NCI-H526 (cell line): ENCODE measurements around the gene SLC4A2.
"Not testable (repeated sequence)": the region's sequence is repeated elsewhere in the genome, so short reads cannot be mapped to it uniquely, and the experiment has no call there.

Experiments used
- DNase-seq, 2 experiments: peaks; one replicate each; lab custom pipeline; 2025; lab: John Stamatoyannopoulos, UW

The SLC4A2 gene

DNA sequence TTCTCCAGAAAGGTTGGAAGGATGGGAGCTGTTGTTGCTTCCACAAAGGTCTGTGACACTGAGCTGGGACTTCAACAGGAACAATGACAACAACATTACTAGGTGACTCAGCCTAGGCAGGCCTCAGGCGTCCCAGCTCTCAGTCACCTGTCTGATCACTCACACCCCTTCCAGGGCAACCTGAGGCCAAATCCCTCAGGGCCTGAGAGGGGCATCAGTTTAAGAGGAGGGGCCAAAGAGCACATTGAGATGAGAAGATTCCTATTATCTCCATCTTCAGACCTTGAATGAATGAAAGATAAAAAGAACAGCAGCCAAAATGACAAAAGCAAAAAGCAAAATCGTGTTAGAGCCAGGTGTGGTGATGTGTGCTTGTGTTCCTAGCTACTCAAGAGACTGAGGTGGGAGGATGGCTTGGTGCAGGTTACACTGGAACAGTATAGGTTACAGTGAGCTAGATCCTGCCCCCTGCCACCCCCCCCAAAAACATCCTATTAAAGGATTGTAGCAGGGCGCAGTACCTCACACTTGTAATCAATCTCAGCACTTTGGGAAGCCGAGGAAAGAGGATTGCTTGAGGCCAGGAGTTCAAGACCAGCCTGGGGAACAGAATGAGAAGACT lies 34.8 kb upstream of the SLC4A2 start, which contains the start of gene ATG9B:
ATG9B (minus strand) TSS at position 60 of the 622 bp plus-strand sequence. CDS start 71 bp downstream, outside the sequence.
- DNase-seq, result no peak

DNA sequence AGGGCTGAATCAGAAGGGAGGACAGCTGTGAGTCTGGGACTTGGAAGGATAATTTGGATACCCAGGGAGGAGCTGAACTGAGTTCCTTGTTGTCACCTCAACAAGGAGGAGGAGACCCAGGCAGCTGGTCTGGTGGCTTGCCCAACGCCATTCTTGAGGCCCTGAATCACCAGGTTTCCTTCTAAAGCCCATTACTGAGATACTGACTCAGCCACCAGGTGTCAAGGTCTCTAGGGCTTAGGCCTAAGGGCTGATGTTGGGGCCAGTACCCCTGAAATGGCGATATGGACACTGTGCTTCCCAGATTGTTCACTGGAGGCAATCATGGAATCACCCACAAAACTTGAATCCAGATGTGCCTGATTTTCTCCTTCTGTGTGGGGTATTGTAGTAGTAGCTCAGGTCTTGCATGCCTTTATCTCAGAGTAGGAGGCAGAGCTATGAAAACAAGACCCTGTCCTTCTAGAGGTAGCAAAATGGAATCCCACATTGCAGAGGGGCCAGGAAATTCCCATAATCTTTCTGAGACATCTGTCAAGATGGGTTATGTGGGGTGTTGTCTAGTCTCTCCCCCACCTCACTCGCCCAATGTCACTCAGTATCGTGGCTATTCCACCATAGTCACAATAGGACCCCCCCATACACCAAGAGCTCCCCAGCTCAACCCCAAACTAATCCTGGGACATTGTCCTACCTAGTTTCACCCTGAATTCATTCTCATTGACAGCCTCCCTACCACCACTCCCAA lies 33.3 kb upstream of the SLC4A2 start:
- no peak for DNase-seq

DNA sequence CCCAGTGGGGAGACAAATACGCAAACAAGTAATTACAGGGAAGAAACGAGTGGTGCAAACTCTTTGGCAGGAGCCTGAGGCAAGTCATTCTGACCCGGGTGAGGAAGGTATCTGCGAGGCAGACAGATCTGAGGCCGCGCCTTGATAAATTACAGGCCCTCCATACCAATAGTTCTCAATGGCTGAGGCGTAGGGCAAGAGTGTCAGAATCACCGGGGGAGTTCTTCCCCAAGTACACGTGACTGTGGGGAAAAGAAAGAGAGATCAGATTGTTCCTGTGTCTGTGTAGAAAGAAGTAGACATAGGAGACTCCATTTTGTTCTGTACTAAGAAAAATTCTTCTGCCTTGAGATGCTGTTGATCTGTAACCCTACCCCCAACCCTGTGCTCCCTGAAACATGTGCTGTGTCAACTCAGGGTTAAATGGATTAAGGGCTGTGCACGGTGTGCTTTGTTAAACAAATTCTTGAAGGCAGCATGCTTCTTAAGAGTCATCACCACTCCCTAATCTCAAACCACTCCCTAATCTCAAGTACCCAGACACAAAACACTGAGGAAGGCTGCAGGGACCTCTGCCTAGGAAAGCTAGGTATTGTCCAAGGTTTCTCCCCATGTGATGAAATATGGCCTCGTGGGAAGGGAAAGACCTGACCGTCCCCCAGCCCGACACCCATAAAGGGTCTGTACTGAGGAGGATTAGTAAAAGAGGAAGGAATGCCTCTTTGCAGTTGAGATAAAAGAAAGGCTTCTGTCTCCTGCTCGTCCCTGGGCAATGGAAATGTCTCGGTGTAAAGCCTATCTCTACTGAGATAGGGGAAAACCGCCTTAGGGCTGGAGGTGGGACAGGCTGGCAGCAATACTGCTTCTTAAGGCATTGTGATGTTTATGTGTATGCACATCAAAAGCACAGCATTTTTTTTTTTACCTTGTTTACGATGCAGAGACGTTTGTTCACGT lies 32.3 kb upstream of the SLC4A2 start:
- not testable (repeated sequence) for DNase-seq

DNA sequence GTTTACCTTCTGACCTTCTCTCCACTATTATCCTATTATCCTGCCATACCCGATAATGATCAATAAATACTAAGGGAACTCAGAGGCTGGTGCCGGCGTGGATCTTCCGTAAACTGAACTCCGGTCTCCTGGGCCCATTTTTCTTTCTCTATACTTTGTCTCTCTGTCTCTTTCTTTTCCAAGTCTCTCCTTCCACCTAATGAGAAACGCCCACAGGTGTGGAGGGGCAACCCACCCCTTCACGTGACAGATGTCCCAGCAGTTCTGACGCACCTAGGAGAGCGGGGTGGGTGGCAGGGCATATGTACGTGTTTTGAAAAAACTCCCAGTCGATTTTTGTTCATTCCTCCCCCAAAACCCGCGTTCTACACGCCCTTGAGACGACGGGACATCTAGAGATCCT lies 31.7 kb upstream of the SLC4A2 start:
- DNase-seq, result not testable (repeated sequence)

DNA sequence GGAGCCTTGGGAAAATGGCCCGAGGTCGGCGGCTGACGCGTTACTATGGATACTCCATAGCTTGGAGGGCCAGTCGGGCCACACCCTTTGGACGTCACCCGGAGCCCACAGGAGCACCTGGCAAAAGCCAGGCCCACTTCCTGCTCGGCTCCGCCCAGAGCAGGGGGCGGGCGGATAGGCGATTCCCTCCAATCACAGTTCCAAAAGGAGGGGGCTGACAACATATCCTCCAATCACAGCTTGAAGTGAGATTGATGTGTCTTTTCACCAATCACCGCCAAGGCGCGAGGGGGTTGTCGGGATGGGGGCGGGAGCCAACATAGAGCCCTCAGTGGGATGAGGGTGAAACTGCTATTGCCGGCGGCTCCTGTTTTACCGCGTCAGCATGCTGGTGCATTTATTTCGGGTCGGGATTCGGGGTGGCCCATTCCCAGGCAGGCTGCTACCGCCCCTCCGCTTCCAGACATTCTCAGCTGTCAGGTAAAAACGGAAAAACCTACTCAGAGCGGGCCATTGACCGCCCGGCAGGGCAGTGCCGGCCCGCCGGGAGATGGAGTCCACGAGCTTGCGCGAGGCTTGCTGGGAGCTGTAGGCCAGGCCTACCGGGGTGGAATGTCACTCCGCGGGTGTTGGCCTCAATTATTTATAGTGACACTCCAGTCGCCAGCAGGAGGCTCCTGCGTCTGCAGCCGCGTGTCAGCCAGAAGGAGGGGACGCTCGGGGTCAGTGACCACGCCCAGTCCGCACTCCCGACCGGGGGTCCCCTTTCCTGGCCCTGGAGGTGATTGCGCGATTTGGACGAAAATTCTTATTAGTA lies 31.1 kb upstream of the SLC4A2 start, which contains the start of gene ABCB8:
ABCB8 (plus strand) TSS at position 320 of the 817 bp plus-strand sequence; CDS start at position 386, 66 bp downstream.
- DNase-seq, result peak; percentile 99 to 100

DNA sequence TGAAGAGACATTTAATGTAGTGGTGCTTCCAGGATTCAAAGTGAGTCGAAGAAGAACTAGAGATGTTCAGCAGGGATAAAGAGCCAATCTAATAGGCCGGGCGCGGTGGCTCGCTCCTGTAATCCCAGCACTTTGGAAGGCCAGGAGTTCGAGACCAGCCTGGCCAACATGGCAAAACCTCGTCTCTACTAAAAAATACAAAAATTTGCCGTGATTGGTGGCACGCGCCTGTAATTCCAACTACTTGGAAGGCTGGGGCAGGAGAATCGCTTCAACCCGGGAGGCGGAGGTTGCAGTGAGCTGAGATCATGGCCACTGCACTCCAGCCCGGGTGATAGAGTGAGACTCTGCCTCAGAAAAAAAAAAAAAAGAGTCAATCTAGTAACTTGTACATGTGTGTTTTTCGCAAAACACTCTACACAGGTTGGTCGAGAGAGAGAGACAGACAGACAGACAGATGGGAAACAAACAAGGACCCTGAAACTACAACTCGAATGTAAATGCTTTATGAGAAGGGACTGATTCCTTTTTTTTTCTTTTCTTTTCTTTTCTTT lies 30.4 kb upstream of the SLC4A2 start:
- no peak for DNase-seq

DNA sequence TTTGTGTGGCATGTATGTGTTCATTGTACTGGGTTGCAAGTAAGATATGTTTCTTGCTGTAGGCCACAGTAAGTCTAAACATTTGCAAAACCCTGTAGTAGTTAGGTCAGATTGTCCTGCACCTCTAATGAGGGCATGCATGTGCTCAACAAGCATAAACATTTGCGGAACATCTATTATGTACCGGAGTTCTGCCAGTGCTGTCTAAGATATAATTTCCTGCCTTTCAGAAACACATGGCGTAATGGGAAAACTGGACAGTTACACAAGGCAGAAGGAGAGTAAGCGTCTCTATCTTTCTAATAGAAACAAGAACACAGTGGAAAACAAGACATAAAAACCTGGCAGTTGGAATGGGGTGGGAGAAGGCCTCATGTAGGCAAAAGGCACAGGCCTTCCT lies 28.4 kb upstream of the SLC4A2 start:
- DNase-seq, result no peak

DNA sequence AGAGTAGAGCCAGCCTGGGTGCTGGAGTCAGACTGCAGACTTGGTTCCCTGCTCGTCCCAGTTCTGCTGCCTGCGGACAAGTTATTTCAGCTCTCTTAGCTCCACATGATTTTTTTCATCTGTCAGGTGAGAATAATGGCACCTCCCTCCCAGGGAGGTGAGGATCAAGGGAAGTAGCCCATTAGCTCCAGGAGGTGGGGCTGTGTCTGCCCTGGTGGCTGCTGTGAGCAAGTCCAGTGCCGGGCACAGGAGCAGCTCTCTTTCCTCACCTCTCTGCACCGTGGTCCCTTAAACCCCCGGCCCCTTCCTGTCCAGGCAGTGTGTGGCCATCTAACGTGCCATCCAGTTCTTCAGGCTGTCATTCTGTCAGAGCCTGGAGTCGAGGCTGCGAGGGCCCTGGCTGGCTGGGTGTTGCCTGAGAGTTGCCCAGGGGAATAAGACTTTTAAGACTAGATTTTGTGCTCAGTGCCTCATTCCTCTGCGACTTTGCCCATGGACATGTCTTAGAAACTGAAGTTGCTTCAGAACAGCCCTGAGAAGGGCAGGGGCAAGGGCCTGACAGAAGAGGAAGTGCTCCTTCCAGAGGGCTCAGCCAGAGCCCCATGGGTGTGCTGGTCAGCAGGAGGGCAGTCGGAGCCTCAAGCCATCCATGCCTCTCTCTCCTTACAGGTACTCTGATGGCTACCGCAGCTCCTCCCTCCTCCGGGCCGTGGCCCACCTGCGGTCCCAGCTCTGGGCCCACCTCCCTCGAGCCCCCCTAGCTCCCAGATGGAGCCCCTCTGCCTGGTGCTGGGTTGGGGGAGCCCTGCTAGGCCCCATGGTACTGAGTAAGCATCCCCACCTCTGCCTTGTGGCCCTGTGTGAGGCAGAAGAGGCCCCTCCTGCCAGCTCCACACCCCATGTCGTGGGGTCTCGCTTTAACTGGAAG lies 26.2 kb upstream of the SLC4A2 start:
- no peak for DNase-seq

DNA sequence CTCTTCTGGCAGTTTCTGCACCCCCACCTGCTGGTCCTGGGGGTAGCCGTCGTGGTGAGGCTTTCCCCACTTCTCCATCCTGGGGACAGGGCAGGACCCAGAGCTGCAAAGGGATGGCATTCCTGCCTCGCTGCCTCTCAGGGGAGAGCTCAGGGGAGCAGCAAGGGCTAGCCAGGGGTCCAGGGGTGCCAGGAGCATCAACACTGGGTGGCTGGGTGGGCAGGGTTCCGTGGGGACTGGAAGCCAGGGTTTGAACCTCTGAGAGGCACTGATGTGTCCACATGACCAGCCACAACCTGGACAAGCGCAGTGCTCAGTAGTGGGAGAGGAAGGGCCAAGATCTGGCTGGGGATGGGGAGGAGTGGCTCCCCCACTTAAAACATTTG lies 25.5 kb upstream of the SLC4A2 start:
- DNase-seq, result no peak

DNA sequence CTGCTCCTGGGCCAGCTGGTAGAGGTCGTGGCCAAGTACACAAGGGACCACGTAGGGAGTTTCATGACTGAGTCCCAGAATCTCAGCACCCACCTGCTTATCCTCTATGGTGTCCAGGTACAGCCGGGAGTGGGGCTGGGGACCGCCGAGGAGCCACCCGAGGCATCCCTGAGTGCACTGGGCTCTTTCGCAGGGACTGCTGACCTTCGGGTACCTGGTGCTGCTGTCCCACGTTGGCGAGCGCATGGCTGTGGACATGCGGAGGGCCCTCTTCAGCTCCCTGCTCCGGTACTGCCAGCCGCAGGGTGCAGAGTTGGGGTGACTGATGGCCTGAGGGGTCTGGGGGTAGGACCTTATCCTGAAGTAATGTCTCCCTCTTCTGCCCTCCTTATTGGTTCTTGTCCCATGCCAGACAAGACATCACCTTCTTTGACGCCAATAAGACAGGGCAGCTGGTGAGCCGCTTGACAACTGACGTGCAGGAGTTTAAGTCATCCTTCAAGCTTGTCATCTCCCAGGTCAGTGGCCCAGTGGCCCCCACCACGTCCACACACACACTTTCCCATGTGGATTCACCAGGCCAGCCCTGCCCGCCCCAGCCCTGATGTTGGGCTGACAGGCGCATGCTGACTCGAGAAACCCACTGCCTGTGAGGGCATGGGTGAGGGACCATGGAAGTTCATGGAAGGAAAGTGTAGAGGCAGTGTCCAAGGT lies 24.9 kb upstream of the SLC4A2 start:
- no peak for DNase-seq

DNA sequence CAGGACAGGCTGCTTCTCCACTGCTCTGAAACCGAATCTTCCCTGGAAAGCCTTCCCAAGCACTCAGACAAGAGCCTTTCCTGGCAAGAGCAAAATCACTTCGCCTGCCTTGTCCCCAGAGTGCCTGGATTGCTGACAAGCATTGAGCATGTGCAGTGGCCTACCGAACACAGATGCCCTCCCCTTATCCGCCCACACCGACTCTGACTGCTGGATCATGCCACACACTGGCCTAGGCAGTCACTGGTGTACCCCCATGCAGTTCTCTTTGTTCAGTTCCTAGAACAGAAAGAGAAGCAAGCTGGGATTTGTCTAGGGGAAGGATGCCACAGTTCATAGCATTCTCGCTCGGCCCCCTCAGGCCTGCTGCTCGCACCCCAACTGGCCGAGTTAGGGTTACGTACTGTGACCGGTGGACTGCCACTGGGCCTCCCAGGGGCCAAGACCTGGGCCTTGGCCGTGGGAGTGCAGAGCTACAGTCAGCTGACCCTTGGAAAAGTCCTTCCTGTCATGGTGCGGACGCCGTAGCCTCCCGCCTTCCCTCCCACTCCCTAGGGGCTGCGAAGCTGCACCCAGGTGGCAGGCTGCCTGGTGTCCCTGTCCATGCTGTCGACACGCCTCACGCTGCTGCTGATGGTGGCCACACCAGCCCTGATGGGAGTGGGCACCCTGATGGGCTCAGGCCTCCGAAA lies 24.2 kb upstream of the SLC4A2 start:
- DNase-seq, result no peak

DNA sequence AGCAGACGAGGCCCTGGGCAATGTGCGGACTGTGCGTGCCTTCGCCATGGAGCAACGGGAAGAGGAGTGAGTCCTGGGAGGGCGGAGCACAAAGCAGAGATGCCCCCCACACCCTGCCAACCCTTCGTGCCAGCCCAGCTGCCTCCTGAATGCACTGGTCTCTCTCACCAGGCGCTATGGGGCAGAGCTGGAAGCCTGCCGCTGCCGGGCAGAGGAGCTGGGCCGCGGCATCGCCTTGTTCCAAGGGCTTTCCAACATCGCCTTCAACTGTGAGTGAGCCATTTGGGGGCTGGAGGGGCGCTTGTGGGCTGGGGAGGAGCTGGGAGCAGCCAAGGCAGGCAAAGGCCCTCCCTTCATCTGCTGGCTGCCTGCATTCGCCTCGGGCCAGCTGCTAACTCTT lies 23.5 kb upstream of the SLC4A2 start:
- DNase-seq, result no peak

DNA sequence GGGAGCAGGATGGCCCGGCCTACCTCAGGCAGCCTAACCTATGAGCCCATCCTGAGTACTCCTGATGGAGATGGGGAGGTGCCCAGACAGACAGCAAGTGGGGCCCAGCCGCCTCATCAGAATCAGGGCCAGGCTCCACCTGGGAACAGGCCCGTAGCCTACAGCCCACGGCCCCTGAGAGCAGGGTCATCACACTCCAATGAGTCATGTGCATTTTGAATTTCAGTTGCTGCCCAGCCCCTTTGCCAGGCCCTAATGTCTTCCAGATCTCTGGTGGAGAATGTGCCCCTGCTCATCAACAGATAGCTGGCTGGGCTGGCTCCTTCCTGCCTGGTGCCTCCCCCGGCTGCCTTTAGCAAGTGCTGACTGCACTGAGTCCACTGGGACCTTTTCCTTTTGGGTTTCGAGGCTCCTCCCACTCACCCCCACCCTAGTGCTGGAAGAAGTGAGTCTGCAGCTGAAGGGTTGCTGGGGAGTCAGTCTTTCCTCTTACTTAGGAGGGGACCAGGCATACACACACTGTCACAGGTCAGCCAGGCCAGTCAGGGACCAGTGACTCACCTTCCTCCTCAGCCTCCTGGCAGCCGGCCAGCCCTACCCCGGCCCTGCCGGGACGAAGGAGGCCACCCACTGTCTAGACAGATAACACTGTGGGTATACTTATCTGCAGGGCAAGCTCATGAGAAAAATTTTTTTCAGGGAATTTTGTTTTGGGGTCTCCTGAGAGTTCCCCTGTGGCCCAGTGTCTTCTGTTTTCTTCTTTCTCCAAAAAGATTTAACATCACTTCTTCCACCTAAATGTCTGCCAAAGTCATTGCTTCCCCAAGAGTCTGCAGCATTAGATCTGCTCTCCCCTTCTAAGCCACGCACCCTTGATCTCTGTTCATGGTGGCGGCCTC lies 20.2 kb upstream of the SLC4A2 start:
- no peak for DNase-seq

DNA sequence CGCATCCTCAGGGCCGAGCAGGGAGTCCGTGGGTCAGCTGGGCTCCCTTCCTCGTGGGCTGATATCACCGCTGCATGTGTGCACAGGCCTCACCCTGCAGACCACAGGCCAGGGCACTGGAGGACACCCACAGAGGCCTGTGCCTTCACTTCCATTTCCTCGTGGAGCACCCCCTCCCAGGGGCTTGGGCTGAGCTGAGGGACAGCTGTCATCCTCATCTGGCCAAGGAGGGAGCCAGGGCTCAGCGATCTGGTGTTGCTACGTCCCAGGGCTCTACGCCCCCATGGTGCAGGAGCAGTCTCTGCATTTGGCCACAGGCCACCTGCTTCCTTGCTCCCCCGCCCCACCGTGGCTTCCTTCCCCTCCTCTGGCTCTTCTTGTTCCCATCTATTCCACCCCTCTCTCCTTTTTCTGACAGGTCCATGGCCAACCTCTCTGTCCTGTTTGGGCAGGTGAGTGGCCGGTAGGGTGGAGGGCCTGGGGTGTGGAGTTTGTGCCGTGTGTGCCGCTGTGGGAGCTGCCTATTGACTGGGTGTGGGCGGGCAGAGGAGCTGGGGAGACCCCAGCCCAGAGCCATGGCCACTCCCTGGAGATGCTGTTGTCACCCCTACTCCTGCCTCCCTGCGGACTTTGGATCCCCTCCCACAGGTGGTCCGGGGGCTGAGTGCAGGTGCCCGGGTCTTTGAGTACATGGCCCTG lies 19.4 kb upstream of the SLC4A2 start:
- DNase-seq, result no peak

DNA sequence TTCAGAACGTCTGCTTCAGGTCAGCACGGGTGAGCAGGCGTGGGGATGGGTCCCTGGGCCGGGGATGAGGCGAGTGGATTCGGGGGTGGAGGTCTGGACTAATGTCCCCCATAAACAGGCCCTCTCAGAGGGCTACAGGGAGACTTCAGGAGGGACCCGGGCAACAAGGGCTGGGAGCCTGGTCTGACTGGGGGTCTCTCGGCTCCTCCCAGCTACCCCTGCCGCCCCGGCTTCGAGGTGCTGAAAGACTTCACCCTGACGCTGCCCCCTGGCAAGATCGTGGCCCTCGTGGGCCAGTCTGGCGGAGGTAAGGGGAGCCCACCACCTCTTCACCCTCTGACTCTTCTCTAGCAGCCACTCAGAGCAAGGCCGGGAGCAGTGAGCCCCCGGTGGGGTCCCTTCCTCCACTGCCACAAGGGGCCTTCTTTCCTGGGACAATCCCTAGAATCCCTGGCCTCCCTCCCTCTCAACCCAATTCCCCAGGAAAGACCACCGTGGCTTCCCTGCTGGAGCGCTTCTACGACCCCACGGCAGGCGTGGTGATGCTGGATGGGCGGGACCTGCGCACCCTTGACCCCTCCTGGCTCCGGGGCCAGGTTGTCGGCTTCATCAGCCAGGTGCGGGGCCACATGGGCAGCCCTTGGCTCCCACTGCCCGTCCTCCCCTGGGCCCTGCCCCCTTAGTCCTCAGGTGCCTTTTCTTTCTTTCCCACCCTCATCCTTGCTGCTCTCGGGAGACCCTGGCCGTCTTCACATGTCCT lies 18.6 kb upstream of the SLC4A2 start:
- no peak for DNase-seq

DNA sequence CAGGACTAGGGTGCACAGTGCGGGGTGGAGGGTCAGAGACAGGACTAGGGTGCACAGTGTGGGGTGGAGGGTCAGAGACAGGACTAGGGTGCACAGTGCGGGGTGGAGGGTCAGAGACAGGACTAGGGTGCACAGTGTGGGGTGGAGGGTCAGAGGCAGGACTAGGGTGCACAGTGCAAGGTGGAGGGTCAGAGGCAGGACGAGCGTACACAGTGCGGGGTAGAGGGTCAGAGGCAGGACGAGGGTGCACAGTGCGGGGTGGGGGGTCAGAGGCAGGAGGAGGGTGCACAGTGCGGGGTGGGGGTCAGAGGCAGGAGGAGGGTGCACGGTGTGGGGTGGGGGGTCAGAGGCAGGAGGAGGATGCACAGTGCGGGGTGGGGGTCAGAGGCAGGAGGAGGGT lies 15.9 kb upstream of the SLC4A2 start:
- DNase-seq, result not testable (repeated sequence)
